HepG2 (cell line): Measurements from ENCODE around the gene ENTREP3. TPM values are rescaled to one million over a fixed set of nuclear protein-coding genes. Genes with fewer than 3 reads are reported as not detected.

Experiments
- BRCA1 ChIP-seq: sonication (generic); formaldehyde crosslinking; IDR thresholded peaks from 2 replicates; pipeline ENCODE4 v1.4.0; 2020; ENCODE audit warnings: missing genetic modification reagents
- CBX1 ChIP-seq: IDR thresholded peaks from one replicate; pipeline ENCODE4 v1.6.1; 2016; ENCODE audit warnings: antibody characterized with exemption, low read depth
- FOXK2 ChIP-seq: fragments of 450-650 bp; IDR thresholded peaks from 2 replicates; pipeline ENCODE4 v1.6.1; 2016
- GPBP1L1 ChIP-seq: sonication (generic); formaldehyde crosslinking; IDR thresholded peaks from 2 replicates; pipeline ENCODE4 v1.5.0; 2020; ENCODE audit warnings: mild to moderate bottlenecking, missing genetic modification reagents
- MAFG ChIP-seq: sonication (generic); formaldehyde crosslinking; IDR thresholded peaks from 2 replicates; pipeline ENCODE4 v1.5.1; 2020; ENCODE audit warnings: mild to moderate bottlenecking, missing genetic modification reagents
- PCBP2 ChIP-seq: fragments of 200-400 bp; formaldehyde crosslinking; optimal IDR thresholded peaks from 2 replicates; pipeline ENCODE3; 2018; ENCODE audit warnings: low read length, low read depth; ENCODE audit not compliant: poor library complexity, severe bottlenecking
- SMC3 ChIP-seq: IDR thresholded peaks from 2 replicates; pipeline ENCODE4 v1.6.1; 2011; ENCODE audit warnings: low read length, improper control_type of control experiment
- SNAPC2 ChIP-seq: sonication (generic); formaldehyde crosslinking; IDR thresholded peaks from 2 replicates; pipeline ENCODE4 v1.8.1; 2022; ENCODE audit warnings: mild to moderate bottlenecking, missing genetic modification reagents
- TEF ChIP-seq: sonication (generic); formaldehyde crosslinking; IDR thresholded peaks from 2 replicates; pipeline ENCODE4 v1.5.0; 2020; ENCODE audit warnings: missing genetic modification reagents
- ZBTB3 ChIP-seq: sonication (generic); formaldehyde crosslinking; IDR thresholded peaks from 2 replicates; pipeline ENCODE4 v1.4.0; 2020; ENCODE audit warnings: low read depth, mild to moderate bottlenecking, moderate library complexity, missing genetic modification reagents, borderline replicate concordance
- ZGPAT ChIP-seq: IDR thresholded peaks from 2 replicates; pipeline ENCODE4 v1.6.1; 2016; ENCODE audit warnings: mild to moderate bottlenecking
- ZMAT3 ChIP-seq: sonication (generic); formaldehyde crosslinking; conservative IDR thresholded peaks from 2 replicates; pipeline ENCODE4 v1.7.0; 2021; ENCODE audit warnings: missing genetic modification reagents
- ZNF138 ChIP-seq: sonication (generic); formaldehyde crosslinking; IDR thresholded peaks from 2 replicates; pipeline ENCODE4 v1.5.0; 2020; ENCODE audit warnings: mild to moderate bottlenecking, low read depth, missing genetic modification reagents
- ZNF142 ChIP-seq: sonication (generic); formaldehyde crosslinking; IDR thresholded peaks from 2 replicates; pipeline ENCODE4 v1.4.0; 2020; ENCODE audit warnings: missing genetic modification reagents
- ZNF256 ChIP-seq: sonication (generic); formaldehyde crosslinking; conservative IDR thresholded peaks from 2 replicates; pipeline ENCODE4 v1.4.0; 2020; ENCODE audit warnings: missing genetic modification reagents
- ZNF331 ChIP-seq: sonication (generic); formaldehyde crosslinking; IDR thresholded peaks from 2 replicates; pipeline ENCODE4 v1.4.0; 2020; ENCODE audit warnings: missing genetic modification reagents
- ZNF383 ChIP-seq: sonication (generic); formaldehyde crosslinking; IDR thresholded peaks from 2 replicates; pipeline ENCODE4 v1.4.0; 2020; ENCODE audit warnings: missing genetic modification reagents, mild to moderate bottlenecking, borderline replicate concordance
- ZNF496 ChIP-seq: sonication (generic); formaldehyde crosslinking; IDR thresholded peaks from 2 replicates; pipeline ENCODE4 v1.8.1; 2023; ENCODE audit warnings: mild to moderate bottlenecking, moderate library complexity, missing genetic modification reagents; ENCODE audit not compliant: insufficient replicate concordance
- ZNF570 ChIP-seq: sonication (generic); formaldehyde crosslinking; IDR thresholded peaks from 2 replicates; pipeline ENCODE4 v1.4.0; 2020; ENCODE audit warnings: mild to moderate bottlenecking, missing genetic modification reagents, borderline replicate concordance
- ZNF678 ChIP-seq: sonication (generic); formaldehyde crosslinking; IDR thresholded peaks from 2 replicates; pipeline ENCODE4 v1.4.0; 2020; ENCODE audit warnings: mild to moderate bottlenecking, missing genetic modification reagents
- ZSCAN20 ChIP-seq: sonication (generic); formaldehyde crosslinking; IDR thresholded peaks from 2 replicates; pipeline ENCODE4 v1.4.0; 2020; ENCODE audit warnings: missing genetic modification reagents, mild to moderate bottlenecking, borderline replicate concordance
- polyA plus RNA-seq, 8 experiments: library from polyadenylated mRNA; depleted of rRNA in 3 of 8; stranded (reverse) in 7 of 8; unstranded in 1 of 8; fragments of >200 nt; fragmentation: Illumina TruSeq in 4 of 8; extraction: Trizol in 4 of 8; gene quantifications; 2 replicates each; pipeline versions ENCODE4 v1.2.1 to v1.2.3, GENCODE V29; 2011 to 2016; ENCODE audit warnings: low read depth in 4 of 8, missing spikeins in 1 of 8, mixed read lengths in 1 of 8; ENCODE audit not compliant: insufficient read depth in 1 of 8
- total RNA-seq, 5 experiments: library from RNA; depleted of rRNA; stranded (reverse); fragments of >200 nt; fragmentation: Illumina TruSeq; extraction: Trizol; gene quantifications; 2 replicates each; pipeline ENCODE4 v1.2.3, GENCODE V29; 2016; ENCODE audit warnings: low read depth in 1 of 5

The ENTREP3 gene
- total and polyA plus RNA-seq, 2 of the 13 experiments (the other 11 are each of a cell fraction or from before 2014, with no cell fraction given), result 4.1 to 9.9 TPM

- TF ChIP-seq ZNF331, result 0 out of 2 replicates have a peak, but pooled peaks have one; percentile 9
- no peak for TF ChIP-seq BRCA1 (CRISPR knock-in tag)
- no peak; the same call in 1 of the 2 replicates for TF ChIP-seq ZNF138 (CRISPR knock-in tag)
- TF ChIP-seq TEF, result no peak
- TF ChIP-seq FOXK2, result no peak
- TF ChIP-seq SNAPC2 (CRISPR knock-in tag), result 0 out of 2 replicates have a peak, but pooled peaks have one; percentile 28
- no peak for TF ChIP-seq MAFG
- TF ChIP-seq ZNF142, result no peak; the same call in 1 of the 2 replicates
- TF ChIP-seq PCBP2, result no peak
- TF ChIP-seq ZNF256 (CRISPR knock-in tag), result no peak
- TF ChIP-seq CBX1, result no peak
- no peak for TF ChIP-seq ZSCAN20 (CRISPR knock-in tag)
- no peak for TF ChIP-seq ZNF570
- peak; percentile 68; the same call in 1 of the 2 replicates for TF ChIP-seq ZGPAT (CRISPR knock-in tag)
- TF ChIP-seq ZNF383 (CRISPR knock-in tag), result no peak
- TF ChIP-seq ZBTB3, result no peak
- TF ChIP-seq ZNF496 (CRISPR knock-in tag), result no peak
- TF ChIP-seq SMC3, result no peak
- TF ChIP-seq GPBP1L1 (CRISPR knock-in tag), result no peak
- no peak for TF ChIP-seq ZNF678 (CRISPR knock-in tag)
- TF ChIP-seq ZMAT3, result no peak; the same call in 1 of the 2 replicates
Measured at GRCh38 chr1:155208541-155209311, 46.6 kb downstream of the ENTREP3 start, which contains the start of gene MTX1 (continued).
